ENCODE results near the gene PPP1R12C. TPM values are rescaled to one million over a fixed set of nuclear protein-coding genes. Genes with fewer than 3 reads are reported as not detected.

PPP1R12C gene
- total RNA-seq, 1 donor from 2014 or later: 228 TPM

DNA sequence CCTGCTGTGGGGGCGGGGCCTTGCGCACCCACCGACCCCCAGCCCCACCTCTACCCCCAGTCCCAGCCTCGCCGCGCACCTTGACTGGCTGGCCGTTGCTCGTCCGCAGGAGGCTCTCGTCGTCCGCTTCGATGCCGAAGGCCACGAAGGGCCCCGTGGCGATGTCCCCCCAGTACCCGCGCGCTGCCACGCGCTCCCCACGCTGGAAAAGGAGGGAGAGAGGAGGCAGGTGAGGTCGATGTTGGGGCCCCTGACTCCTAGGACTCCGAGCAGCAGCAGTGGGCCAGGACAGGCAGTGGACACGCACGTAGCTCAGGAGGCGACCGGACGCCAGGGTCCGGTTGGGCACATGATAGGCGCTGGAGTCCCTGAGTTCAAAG lies 43.5 kb upstream of the PPP1R12C start:
- H3K9me3 ChIP-seq (replicated peaks): no peaks in the 10 kb centered on the region
- H3K4me3 ChIP-seq: peak overlapping the region; percentile 77
- intact Hi-C loops (cut with micrococcal nuclease): no loop called here
- peak overlapping the region; percentile 6 for H3K27ac ChIP-seq (replicated peaks)
- peaks cover 69% of the 10 kb centered on the region for H3K27me3 ChIP-seq (ENCODE audit: low read depth)
- DNase-seq: no peak
- no peak for TF ChIP-seq CTCF (IDR thresholded peaks at IDR 0.05; ENCODE audit: borderline replicate concordance)
- peaks cover 46% of the 10 kb centered on the region for H3K4me1 ChIP-seq
- H3K36me3 ChIP-seq: peaks cover 10% of the 10 kb centered on the region

DNA sequence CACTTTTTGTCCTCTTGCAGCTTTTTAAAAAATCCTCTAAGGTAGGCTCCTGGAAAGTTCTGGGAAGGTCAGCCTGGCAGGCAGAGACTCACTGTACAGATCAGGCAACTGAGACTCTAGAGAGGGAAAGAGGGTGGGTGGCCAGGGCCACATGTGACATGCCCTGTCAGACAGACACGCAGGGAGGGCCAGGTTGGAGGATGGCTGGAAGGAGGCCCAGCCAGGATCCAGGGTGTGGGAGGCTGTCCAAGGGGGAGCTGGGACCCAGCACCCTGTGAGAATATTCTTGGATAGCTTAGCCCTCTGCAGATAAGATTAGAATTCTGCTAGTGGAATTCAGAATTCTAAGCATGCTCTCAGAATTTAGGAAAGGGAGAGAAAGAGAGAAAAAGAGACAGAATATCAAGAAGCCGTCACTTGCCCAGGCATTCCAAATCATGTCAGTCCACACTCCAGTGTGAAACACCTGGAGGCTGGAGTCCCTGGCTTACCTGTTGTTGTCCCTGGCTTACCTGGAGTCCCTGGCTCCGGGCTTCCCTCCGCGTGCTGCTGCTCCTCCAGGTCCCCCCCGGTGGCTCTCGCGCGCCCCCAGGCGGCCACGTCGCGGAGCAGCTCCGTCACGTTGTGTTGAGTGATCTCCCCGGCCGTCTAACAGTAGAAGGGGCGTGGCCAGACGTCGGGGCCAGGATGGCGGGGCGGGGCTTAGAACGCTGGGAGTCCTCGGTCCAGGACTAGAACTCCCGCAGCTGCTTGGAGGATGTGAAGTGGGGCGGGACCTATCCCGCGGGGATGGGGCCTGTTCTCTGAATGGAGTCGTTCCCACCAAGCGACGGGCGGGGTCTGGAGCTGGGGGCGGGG lies 42.9 kb upstream of the PPP1R12C start:
- H3K9me3 ChIP-seq (replicated peaks): no peaks in the 10 kb centered on the region
- peak; percentile 88 for TF ChIP-seq CTCF (IDR thresholded peaks at IDR 0.05; ENCODE audit: borderline replicate concordance)
- intact Hi-C loops (cut with micrococcal nuclease): no loop called here
- H3K27ac ChIP-seq (replicated peaks): peak overlapping the region; percentile 95
- peaks cover 12% of the 10 kb centered on the region for H3K36me3 ChIP-seq
- peak overlapping the region; percentile 77 for H3K4me3 ChIP-seq
- peak; percentile 84 for DNase-seq
- peaks cover 44% of the 10 kb centered on the region for H3K4me1 ChIP-seq
- H3K27me3 ChIP-seq (ENCODE audit: low read depth): peaks cover 65% of the 10 kb centered on the region

- H3K9me3 ChIP-seq (replicated peaks): no peaks in the 10 kb centered on the region
- peak overlapping the region; percentile 77 for H3K4me3 ChIP-seq
- H3K27ac ChIP-seq (replicated peaks): peak overlapping the region; percentile 95
- intact Hi-C loops (cut with micrococcal nuclease): no loop called here
- no peak for TF ChIP-seq CTCF (IDR thresholded peaks at IDR 0.05; ENCODE audit: borderline replicate concordance)
- DNase-seq: peak; percentile 86
- H3K27me3 ChIP-seq (ENCODE audit: low read depth): peaks cover 60% of the 10 kb centered on the region
- H3K4me1 ChIP-seq: peaks cover 44% of the 10 kb centered on the region
- peaks cover 17% of the 10 kb centered on the region for H3K36me3 ChIP-seq
These were observed 41.7 kb upstream of the PPP1R12C start for GRCh38 chr19:55158848-55159749.

DNA sequence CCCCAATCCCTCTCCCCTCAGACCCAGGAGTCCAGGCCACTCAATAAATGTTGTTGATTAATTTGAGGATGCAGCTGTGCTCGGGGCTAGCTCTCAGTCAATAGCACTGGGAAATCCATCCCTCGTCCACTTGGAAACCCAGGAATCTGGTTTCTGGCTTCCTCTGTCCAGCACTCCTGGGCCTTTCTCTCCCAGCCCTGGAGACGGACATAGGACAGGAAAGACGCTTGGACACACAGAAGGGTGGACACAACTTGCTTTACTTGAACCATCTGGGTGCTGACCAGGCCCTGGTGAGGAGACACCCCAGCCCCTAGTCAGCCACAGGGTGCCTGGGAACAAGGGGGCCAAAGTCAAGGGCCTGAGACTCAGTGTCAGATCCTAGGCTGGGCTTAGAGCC lies 41.0 kb upstream of the PPP1R12C start:
- H3K36me3 ChIP-seq: peaks cover 21% of the 10 kb centered on the region
- intact Hi-C loops (cut with micrococcal nuclease): no loop called here
- no peak for DNase-seq
- TF ChIP-seq CTCF (IDR thresholded peaks at IDR 0.05; ENCODE audit: borderline replicate concordance): no peak
- H3K27me3 ChIP-seq (ENCODE audit: low read depth): peaks cover 58% of the 10 kb centered on the region
- peaks cover 49% of the 10 kb centered on the region for H3K4me1 ChIP-seq
- H3K4me3 ChIP-seq: peak overlapping the region; percentile 77
- peak overlapping the region; percentile 95 for H3K27ac ChIP-seq (replicated peaks)
- H3K9me3 ChIP-seq (replicated peaks): no peaks in the 10 kb centered on the region

- TF ChIP-seq CTCF (IDR thresholded peaks at IDR 0.05; ENCODE audit: borderline replicate concordance): no peak
- H3K4me1 ChIP-seq: peaks cover 60% of the 10 kb centered on the region
- DNase-seq: peak; percentile 77
- H3K4me3 ChIP-seq: peak within 1 kb of the TSS; percentile 77
- peak within 1 kb of the TSS; percentile 95 for H3K27ac ChIP-seq (replicated peaks)
- no peaks in the 10 kb centered on the region for H3K9me3 ChIP-seq (replicated peaks)
- H3K27me3 ChIP-seq (ENCODE audit: low read depth): peaks cover 52% of the 10 kb centered on the region
- intact Hi-C loops (cut with micrococcal nuclease): no loop called here
- peaks cover 32% of the 10 kb centered on the region for H3K36me3 ChIP-seq
These were observed 39.8 kb upstream of the PPP1R12C start, which contains the start of gene TNNI3 for GRCh38 chr19:55157064-55157908. TNNI3 (minus strand) TSS chr19:55157732; CDS start chr19:55157589, 143 bp downstream.

Measured in left ventricle myocardium inferior (tissue), 1 donor.